GM13976 (cell line): ENCODE data around the gene TOPORS.

Experiments
- DNase-seq: peaks from one replicate; pipeline ENCODE4 v3.0.0; 2012; ENCODE audit warnings: low spot score
- CTCF ChIP-seq: IDR thresholded peaks from 2 replicates; pipeline ENCODE4 v1.5.1; 2012; ENCODE audit warnings: borderline replicate concordance, mild to moderate bottlenecking; ENCODE audit not compliant: insufficient read depth; ENCODE audit errors: extremely low read depth, missing control alignments, control extremely low read depth
- in situ Hi-C: fragments of 300-500 bp; cut with MboI; formaldehyde crosslinking; loops from one replicate; pipeline ENCODE4 v1.12.0; 2022; ENCODE audit warnings: low sequenced_read_pairs, mixed read lengths, inconsistent platforms; ENCODE audit not compliant: unreplicated experiment

Gene TOPORS

GRCh38 chr9:32570262-32570661 lies 17.9 kb upstream of the TOPORS start:
- in situ Hi-C loops, result no loop called here
- DNase-seq, result no peak
- TF ChIP-seq CTCF, result no peak

- DNase-seq, result no peak
- in situ Hi-C loops, result no loop called here
- TF ChIP-seq CTCF, result no peak
Observed at GRCh38 chr9:32566770-32567169, 14.4 kb upstream of the TOPORS start.

- TF ChIP-seq CTCF, result no peak
- no peak for DNase-seq
- in situ Hi-C loops, result no loop called here
Observed at GRCh38 chr9:32565967-32566366, 13.6 kb upstream of the TOPORS start.

- no peak for TF ChIP-seq CTCF
- in situ Hi-C loops, result no loop called here
- no peak for DNase-seq
Observed at GRCh38 chr9:32558408-32558934, 6.1 kb upstream of the TOPORS start.

GRCh38 chr9:32554591-32554990 lies 2.2 kb upstream of the TOPORS start:
- no peak for TF ChIP-seq CTCF
- in situ Hi-C loops, result no loop called here
- no peak for DNase-seq

- in situ Hi-C loops, result no loop called here
- no peak for TF ChIP-seq CTCF
- no peak for DNase-seq
Observed at GRCh38 chr9:32554107-32554506, 1.7 kb upstream of the TOPORS start.

GRCh38 chr9:32551276-32552051 lies 922 bp downstream of the TOPORS start:
- no peak for TF ChIP-seq CTCF
- in situ Hi-C loops, result no loop called here
- DNase-seq, result peak; percentile 43
